ENCODE data around the gene PDP2.

DNA sequence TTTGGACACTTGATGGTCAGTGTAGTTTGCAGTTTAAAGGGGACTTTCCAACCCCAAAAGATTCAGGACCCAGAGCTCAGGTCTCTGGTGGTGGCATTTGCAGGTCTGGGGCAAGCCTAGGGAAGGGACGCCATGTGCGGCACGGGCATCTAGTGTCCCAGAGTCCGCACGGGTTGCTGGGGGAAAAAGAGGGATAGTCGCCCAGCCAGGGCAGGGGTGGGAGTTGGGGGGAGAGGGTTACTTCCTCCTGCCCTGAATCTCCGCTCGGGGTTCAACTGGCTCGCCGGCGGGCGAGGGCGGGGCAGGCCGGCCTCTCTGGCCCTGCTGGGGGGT lies 36.3 kb upstream of the PDP2 start:
- TF ChIP-seq CTCF (IDR thresholded peaks at IDR 0.05 in 4 of 5, conservative IDR thresholded peaks at IDR 0.05 in 1 of 5) (no peak), POLR2A (IDR thresholded peaks at IDR 0.05) (no peak)
